Testis (tissue), 2 donors: ENCODE results near the gene CST8.

Source experiments
- CTCF ChIP-seq, 3 experiments: fragments of 450-650 bp in 2 of 3; fragments of 200-600 bp in 1 of 3; sonication (generic) in 1 of 3; IDR thresholded peaks; one replicate each; pipeline ENCODE4 v1.5.1; 2016 to 2019; ENCODE audit warnings: antibody characterized with exemption in 3 of 3, mild to moderate bottlenecking in 2 of 3, moderate library complexity in 1 of 3
- POLR2A ChIP-seq: fragments of 450-650 bp; IDR thresholded peaks from one replicate; pipeline ENCODE4 v1.6.1; 2017; ENCODE audit warnings: antibody characterized with exemption, mild to moderate bottlenecking, moderate library complexity

GRCh38 chr20:23449421-23449820 is 41.5 kb upstream of the CST8 start:
- TF ChIP-seq CTCF (IDR thresholded peaks at IDR 0.05) (no peak), POLR2A (no peak)
